Astrocyte (in vitro differentiated cells and primary cell): Measurements from ENCODE around the gene DDX1. TPM values are rescaled to one million over a fixed set of nuclear protein-coding genes. Genes with fewer than 3 reads are reported as not detected.

Experiments
- DNase-seq: peaks from one replicate; pipeline ENCODE4 v3.0.0-alpha.2; 2010; ENCODE audit warnings: low read depth
- FAIRE-seq: peaks from 2 replicates; lab custom pipeline; 2011; peaks lifted over from hg19 to GRCh38; lab: Jason Lieb, UNC
- H2AFZ ChIP-seq: 2 replicates; pipeline ENCODE4 v1.6.0; 2012; ENCODE audit warnings: low read depth, low read length, inconsistent platforms
- H3K27ac ChIP-seq: 2 replicates; pipeline ENCODE4 v1.5.1; 2011; ENCODE audit warnings: low read depth, low read length, inconsistent platforms
- H3K27me3 ChIP-seq: 2 replicates; pipeline ENCODE4 v1.6.0; 2011; ENCODE audit warnings: low read length, inconsistent platforms; ENCODE audit not compliant: insufficient read depth
- H3K36me3 ChIP-seq: 2 replicates; pipeline ENCODE4 v1.5.1; 2011; ENCODE audit warnings: low read length, inconsistent platforms; ENCODE audit not compliant: insufficient read depth
- H3K4me1 ChIP-seq: 2 replicates; pipeline ENCODE4 v1.5.1; 2011; ENCODE audit warnings: low read length, inconsistent platforms; ENCODE audit not compliant: insufficient read depth
- H3K4me2 ChIP-seq: 2 replicates; pipeline ENCODE4 v1.6.0; 2012; ENCODE audit warnings: low read length, inconsistent platforms
- H3K4me3 ChIP-seq: 2 replicates; pipeline ENCODE4 v1.5.1; 2011; ENCODE audit warnings: low read depth, mild to moderate bottlenecking, low read length, inconsistent platforms; ENCODE audit not compliant: insufficient read depth
- H3K79me2 ChIP-seq: 2 replicates; pipeline ENCODE4 v1.6.0; 2012; ENCODE audit warnings: mild to moderate bottlenecking, low read length, inconsistent platforms; ENCODE audit not compliant: insufficient read depth
- H3K9ac ChIP-seq: 2 replicates; pipeline ENCODE4 v1.6.0; 2012; ENCODE audit warnings: mild to moderate bottlenecking, low read length, inconsistent platforms
- H3K9me3 ChIP-seq: 2 replicates; pipeline ENCODE4 v1.5.1; 2012; ENCODE audit warnings: low read depth, mild to moderate bottlenecking, low read length, inconsistent platforms; ENCODE audit not compliant: insufficient read depth
- H4K20me1 ChIP-seq: 2 replicates; pipeline ENCODE4 v1.6.0; 2012; ENCODE audit warnings: low read length, inconsistent platforms; ENCODE audit not compliant: insufficient read depth
- H3K27ac Mint-ChIP-seq: one replicate; pipeline ENCODE4 v1.8.0; 2021; ENCODE audit warnings: mild to moderate bottlenecking, mixed read lengths; ENCODE audit not compliant: unreplicated experiment
- H3K27me3 Mint-ChIP-seq: one replicate; pipeline ENCODE4 v1.8.0; 2021; ENCODE audit warnings: low read depth, mixed read lengths; ENCODE audit not compliant: unreplicated experiment
- H3K36me3 Mint-ChIP-seq: one replicate; pipeline ENCODE4 v1.8.0; 2021; ENCODE audit warnings: low read depth, mixed read lengths; ENCODE audit not compliant: unreplicated experiment
- H3K4me1 Mint-ChIP-seq: one replicate; pipeline ENCODE4 v1.8.0; 2021; ENCODE audit warnings: low read depth, mixed read lengths; ENCODE audit not compliant: unreplicated experiment
- H3K4me3 Mint-ChIP-seq: one replicate; pipeline ENCODE4 v1.8.0; 2021; ENCODE audit warnings: mild to moderate bottlenecking, moderate library complexity, mixed read lengths; ENCODE audit not compliant: unreplicated experiment
- H3K9me3 Mint-ChIP-seq: one replicate; pipeline ENCODE4 v1.8.0; 2021; ENCODE audit warnings: mild to moderate bottlenecking, mixed read lengths; ENCODE audit not compliant: unreplicated experiment
- EZH2 ChIP-seq: IDR thresholded peaks from 2 replicates; pipeline ENCODE4 v1.6.1; 2012; ENCODE audit warnings: mild to moderate bottlenecking, low read length, inconsistent platforms; ENCODE audit not compliant: insufficient read depth
- total RNA-seq: library from RNA; stranded (reverse); gene quantifications from 2 replicates; pipeline ENCODE4 v1.2.1, GENCODE V29; 2021
- TF ChIP-seq, protein P1 (sequence below): IDR thresholded peaks from 2 replicates; pipeline ENCODE4 v1.5.1; 2011; ENCODE audit warnings: low read depth, mild to moderate bottlenecking, inconsistent platforms, low read length, moderate library complexity; ENCODE audit not compliant: insufficient read depth

DDX1 gene
- total RNA-seq, 1 donor from 2014 or later = 146 TPM

DNA sequence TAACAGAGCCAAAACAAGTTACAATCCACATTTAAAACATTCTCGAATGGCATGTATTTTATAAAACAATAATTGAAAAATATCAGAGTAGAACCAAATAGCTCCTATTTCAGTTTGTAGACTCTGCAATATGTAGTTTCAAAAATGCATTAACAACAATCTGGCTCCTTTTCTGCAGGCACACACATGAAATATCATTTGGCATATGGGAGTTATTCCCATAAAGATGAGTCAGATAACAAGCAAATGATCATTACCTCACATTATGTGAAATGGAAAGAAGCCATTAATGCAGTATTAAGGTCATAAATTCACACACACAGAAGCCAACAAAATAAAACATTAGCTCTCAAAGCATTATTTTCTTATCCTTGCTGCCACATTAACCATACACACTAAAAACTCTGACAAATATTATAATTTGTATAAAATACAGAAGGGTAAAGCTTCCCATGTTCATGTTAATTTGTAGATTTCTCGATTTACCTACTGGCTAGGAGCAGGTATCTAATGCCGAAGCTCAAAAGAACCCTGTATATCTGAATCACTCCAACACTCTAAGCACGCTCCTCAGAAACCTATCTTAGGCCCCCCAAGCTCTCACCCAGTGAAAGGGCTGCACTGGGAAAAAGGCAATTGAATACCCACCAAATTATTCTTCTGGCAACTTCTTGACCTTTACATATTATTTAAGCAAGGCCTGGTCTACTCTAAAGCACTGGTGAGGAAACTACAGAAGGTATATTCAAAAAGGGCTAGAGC, 44.4 kb upstream of the DDX1 start:
- Histone ChIP-seq H3K9ac (no peak overlapping the region), H3K79me2 (no peaks in the 10 kb centered on the region), H3K27ac (no peak overlapping the region), H4K20me1 (no peaks in the 10 kb centered on the region), H3K4me1 (no peaks in the 10 kb centered on the region), H3K4me2 (no peak overlapping the region), H2AFZ (no peak overlapping the region), H3K27me3 (no peaks in the 10 kb centered on the region), H3K36me3 (peaks cover 5% of the 10 kb centered on the region), H3K4me3 (no peak overlapping the region), H3K9me3 (no peaks in the 10 kb centered on the region)
- Mint-ChIP-seq H3K4me1 (peaks cover 7% of the 10 kb centered on the region), H3K9me3 (no peaks in the 10 kb centered on the region), H3K36me3 (peaks cover 16% of the 10 kb centered on the region), H3K4me3 (no peak overlapping the region), H3K27me3 (no peaks in the 10 kb centered on the region), H3K27ac (no peak overlapping the region)
- FAIRE-seq = no peak
- DNase-seq = no peak
- TF ChIP-seq, protein P1, sequence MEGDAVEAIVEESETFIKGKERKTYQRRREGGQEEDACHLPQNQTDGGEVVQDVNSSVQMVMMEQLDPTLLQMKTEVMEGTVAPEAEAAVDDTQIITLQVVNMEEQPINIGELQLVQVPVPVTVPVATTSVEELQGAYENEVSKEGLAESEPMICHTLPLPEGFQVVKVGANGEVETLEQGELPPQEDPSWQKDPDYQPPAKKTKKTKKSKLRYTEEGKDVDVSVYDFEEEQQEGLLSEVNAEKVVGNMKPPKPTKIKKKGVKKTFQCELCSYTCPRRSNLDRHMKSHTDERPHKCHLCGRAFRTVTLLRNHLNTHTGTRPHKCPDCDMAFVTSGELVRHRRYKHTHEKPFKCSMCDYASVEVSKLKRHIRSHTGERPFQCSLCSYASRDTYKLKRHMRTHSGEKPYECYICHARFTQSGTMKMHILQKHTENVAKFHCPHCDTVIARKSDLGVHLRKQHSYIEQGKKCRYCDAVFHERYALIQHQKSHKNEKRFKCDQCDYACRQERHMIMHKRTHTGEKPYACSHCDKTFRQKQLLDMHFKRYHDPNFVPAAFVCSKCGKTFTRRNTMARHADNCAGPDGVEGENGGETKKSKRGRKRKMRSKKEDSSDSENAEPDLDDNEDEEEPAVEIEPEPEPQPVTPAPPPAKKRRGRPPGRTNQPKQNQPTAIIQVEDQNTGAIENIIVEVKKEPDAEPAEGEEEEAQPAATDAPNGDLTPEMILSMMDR = no peak
- no peak for TF ChIP-seq EZH2

DNA sequence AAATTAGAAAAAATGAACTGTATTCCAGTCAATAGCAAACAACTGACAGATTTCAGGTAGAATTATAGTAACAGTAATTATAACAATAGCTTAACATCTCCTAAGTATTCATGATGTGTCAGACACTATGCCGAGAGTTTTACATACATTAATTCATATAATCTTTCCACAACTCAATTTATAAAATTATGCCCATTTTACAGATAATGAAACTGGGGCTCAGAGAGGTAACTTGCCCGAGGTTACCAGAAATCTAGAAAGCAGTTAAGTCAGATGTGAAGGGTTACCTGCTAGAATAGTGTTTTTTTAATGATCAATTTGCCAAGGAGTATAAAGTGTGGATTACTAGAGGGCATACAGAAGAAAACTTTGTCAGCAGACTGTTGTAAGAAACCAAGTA, 42.7 kb upstream of the DDX1 start:
- no peaks in the 10 kb centered on the region for H4K20me1 ChIP-seq
- Mint-ChIP-seq H3K4me1 (no peaks in the 10 kb centered on the region), H3K9me3 (no peaks in the 10 kb centered on the region), H3K27me3 (no peaks in the 10 kb centered on the region), H3K27ac (no peak overlapping the region), H3K36me3 (peaks cover 13% of the 10 kb centered on the region), H3K4me3 (no peak overlapping the region)
- H3K4me3 ChIP-seq = no peak overlapping the region
- TF ChIP-seq EZH2 = no peak
- TF ChIP-seq, protein P1 = no peak
- H2AFZ ChIP-seq = no peak overlapping the region
- no peaks in the 10 kb centered on the region for H3K79me2 ChIP-seq
- no peaks in the 10 kb centered on the region for H3K27me3 ChIP-seq
- no peak overlapping the region for H3K9ac ChIP-seq
- no peak overlapping the region for H3K27ac ChIP-seq
- FAIRE-seq (no peak), DNase-seq (no peak)
- H3K36me3 ChIP-seq = peaks cover 8% of the 10 kb centered on the region
- no peaks in the 10 kb centered on the region for H3K9me3 ChIP-seq
- no peak overlapping the region for H3K4me2 ChIP-seq
- H3K4me1 ChIP-seq = no peaks in the 10 kb centered on the region

DNA sequence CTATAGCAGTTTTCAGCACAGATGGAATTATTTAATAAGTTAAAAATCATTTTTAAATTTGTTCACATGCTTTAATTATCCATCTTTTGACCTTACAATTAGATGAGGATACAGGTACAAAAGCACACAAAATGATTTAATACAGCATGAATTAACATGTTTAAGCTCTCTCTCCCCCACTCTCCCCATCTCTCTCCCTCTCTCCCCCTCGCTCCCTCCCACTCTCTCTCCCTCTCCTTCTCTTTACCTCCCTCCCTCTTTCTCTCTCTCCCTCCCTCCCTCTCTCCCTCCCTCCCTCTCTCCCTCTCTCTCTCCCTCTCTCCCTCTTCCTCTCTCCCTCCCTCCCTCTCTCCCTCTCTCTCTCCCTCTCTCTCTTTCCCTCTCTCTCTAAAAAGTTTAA, 38.1 kb upstream of the DDX1 start:
- Mint-ChIP-seq H3K36me3 (peaks cover 6% of the 10 kb centered on the region), H3K9me3 (no peaks in the 10 kb centered on the region), H3K27ac (no peak overlapping the region), H3K4me3 (no peak overlapping the region), H3K4me1 (peaks cover 6% of the 10 kb centered on the region), H3K27me3 (no peaks in the 10 kb centered on the region)
- H3K4me3 ChIP-seq = no peak overlapping the region
- no peaks in the 10 kb centered on the region for H3K4me1 ChIP-seq
- no peaks in the 10 kb centered on the region for H3K27me3 ChIP-seq
- no peaks in the 10 kb centered on the region for H3K9me3 ChIP-seq
- H2AFZ ChIP-seq = no peak overlapping the region
- peaks cover 14% of the 10 kb centered on the region for H4K20me1 ChIP-seq
- no peak overlapping the region for H3K4me2 ChIP-seq
- FAIRE-seq (no peak), DNase-seq (no peak)
- H3K9ac ChIP-seq = no peak overlapping the region
- peaks cover 5% of the 10 kb centered on the region for H3K36me3 ChIP-seq
- H3K27ac ChIP-seq = no peak overlapping the region
- peaks cover 31% of the 10 kb centered on the region for H3K79me2 ChIP-seq
- no peak for TF ChIP-seq EZH2
- TF ChIP-seq, protein P1 = no peak
